Measurements from ENCODE around the gene ADGRF1.
A peak's percentile ranks its signal among the peaks of the same experiment; 100 is the strongest.
"Not testable (repeated sequence)": the region's sequence is repeated elsewhere in the genome, so short reads cannot be mapped to it uniquely, and the experiment has no call there.

Gene ADGRF1

DNA sequence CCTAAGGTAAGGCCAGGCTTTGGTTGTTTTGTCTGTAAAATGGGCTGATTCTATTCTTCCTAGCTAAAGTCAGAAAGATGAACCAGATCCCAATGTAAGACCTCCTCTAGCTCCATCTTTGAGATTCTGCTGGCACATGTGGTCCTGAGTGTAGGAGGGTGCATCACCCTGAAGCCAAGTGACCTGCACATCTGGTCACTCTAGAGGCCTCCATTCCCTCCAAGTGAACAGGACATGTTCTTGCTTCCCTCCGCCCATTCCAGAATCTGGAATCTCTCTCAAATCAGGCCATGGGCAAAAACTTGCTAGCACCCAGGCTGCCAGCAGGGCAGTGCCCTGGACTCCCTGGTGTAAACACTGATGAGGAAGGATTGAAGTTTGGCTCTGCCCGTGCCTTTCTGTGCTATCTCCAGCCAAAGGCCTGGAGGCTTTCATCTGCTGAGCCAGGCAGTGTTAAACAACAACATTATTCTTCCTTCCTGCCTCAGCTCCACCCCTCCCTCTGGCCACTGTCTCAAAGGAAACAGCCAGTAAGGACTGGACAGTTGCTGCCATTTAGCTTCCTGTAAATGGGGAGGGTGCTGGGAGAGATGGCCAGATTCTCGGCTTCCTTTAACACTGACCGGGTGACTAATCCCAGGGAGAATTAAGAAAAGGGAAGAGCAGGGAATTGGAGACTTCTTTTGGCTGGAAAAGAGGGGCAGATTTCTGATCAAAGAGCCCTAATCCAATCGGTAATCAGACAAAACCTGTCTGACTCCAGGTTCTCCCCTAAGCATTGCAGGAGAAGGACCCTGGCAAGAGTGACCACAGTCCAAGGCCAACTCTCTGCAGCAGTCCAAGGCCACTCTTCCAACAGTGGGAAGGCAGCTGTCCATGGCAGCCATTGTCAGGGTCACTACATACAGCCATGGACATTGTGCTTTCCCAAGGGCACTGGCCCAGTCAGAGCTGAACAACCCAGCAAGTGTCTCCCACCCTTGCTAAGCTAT, 19.5 kb upstream of the ADGRF1 start:
- DNase-seq = no peak

DNA sequence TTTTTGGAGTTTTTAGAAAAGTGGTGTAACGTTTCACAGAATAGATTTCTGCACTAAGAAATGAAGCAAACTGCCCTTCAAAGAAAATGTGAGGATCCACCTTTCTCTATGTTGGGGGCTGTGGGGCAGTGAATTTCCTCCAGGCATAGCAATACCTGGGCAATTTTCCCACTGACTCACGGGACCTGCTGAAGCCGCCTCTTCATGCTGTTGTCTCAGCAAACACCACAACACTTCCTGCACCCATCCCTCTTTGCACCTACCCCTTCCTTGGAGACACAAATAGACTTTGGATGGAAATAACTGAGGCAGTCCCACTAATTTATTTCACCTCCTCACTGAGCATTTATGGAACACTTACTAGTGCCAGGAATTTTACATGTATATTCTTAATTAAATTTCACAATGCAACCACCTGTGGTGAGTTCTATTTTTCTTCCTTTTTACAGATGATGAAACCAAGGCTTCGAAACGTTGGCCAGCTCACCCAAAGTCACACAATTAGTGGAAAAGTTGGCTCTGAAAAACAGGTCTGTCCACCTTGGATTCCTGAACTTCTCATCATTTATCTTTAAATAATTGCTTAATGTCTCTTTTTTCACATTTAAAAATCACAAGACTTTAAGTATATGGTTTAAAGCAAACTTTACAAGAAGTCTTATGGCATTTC, 17.2 kb upstream of the ADGRF1 start:
- DNase-seq = no peak

GRCh38 chr6:47057830-47058540, 15.9 kb upstream of the ADGRF1 start:
- DNase-seq = no peak

- no peak for DNase-seq
Observed at GRCh38 chr6:47056832-47057231, 14.7 kb upstream of the ADGRF1 start.

DNA sequence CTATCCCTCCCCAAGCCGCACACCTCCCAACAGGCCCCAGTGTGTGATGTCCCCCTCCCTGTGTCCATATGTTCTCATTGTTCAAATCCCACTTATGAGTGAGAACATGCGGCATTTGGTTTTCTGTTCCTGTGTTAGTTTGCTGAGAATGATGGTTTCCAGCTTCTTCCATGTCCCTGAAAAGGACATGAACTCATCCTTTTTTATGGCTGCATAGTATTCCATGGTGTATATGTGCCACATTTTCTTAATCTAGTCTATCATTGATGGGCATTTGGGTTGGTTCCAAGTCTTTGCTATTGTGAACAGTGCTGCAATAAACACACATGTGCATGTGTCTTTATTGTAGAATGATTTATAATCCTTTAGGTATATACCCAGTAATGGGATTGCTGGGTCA, 12.2 kb upstream of the ADGRF1 start:
- DNase-seq = not testable (repeated sequence)

- DNase-seq = no peak
Observed at GRCh38 chr6:47048638-47049037, 6.5 kb upstream of the ADGRF1 start.

DNA sequence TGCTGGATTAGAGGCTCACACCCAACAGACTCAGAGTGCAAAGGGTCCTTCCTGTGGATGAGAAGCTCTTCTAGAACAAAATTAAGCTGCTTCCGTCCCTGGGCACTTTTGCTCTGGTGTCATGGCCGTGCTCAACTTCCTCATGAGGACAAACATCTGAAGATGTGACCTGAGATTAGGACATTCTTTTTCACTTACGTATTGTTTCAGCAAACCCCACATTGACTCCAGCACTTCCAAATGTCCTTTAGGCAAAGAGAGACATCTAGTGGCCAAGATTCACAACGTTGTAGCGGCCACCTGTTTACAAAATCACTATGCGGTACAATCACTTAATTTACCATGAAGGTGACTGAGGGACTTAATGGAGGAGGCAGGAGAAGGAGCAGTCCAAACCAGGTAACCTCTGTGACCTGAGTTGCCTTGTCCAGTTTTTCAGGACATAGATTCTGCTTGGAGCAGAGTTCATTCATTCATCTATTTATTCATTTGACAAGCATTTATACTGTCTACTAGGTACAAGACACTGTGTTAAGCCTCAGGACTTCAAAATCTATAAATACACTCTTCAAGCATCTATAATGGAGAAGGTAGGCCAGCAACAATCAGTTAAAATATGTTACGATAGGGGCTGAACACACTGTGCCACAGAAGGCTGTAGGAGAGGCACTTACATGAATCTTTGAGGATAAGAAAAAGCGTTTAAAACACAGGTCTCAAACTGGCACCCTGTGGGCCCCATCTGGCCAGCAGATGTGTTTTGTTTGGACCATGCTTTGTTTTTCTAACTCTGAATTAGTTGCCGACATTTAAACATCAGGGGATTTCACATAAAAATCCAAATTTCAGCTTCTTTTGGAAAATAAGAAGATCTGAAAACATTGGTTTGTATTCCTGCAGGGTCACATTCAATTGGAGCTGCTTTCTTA, 5.6 kb upstream of the ADGRF1 start:
- DNase-seq = peak; percentile 29

DNA sequence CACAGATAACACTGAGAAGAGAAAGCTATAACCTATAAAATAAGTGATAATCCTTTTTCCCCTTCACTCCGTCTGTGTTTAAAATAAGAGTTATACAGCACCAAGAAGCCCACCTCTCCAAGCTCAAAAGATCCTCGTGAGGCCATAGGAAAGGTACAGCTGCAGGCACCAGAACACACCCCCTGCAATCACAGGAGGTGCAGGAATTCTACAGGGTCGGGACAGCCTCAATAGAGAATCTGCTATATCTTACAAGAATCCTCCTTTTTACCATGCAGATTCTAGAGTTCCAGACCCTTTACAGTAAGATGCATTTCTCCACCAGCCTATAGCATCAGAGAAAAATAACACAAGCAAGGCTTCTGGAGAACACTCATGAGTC, 5.0 kb upstream of the ADGRF1 start:
- DNase-seq = no peak

GRCh38 chr6:47044397-47044796, 2.3 kb upstream of the ADGRF1 start:
- DNase-seq = no peak

- DNase-seq = no peak
Observed at GRCh38 chr6:47043286-47043685, 1.2 kb upstream of the ADGRF1 start.

DNA sequence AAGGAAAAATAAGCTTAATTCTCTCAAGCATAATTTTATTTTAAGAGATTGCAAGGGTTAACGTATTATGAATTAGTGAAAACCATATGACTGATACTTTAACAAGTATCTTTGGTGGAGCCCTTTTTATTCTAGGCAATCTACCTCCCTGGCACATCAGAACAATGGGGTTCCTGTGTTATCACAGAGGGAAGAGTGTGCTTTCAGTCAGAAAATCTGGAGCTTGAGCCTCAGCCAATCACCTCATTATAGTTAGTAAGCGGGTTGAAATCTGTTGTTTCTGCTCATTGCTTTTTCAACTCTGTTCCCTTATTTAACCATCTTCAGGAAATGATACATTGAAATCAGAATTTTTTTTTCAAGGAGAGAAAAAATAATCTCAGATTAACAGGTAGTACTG, 391 bp downstream of the ADGRF1 start:
- no peak for DNase-seq

DNA sequence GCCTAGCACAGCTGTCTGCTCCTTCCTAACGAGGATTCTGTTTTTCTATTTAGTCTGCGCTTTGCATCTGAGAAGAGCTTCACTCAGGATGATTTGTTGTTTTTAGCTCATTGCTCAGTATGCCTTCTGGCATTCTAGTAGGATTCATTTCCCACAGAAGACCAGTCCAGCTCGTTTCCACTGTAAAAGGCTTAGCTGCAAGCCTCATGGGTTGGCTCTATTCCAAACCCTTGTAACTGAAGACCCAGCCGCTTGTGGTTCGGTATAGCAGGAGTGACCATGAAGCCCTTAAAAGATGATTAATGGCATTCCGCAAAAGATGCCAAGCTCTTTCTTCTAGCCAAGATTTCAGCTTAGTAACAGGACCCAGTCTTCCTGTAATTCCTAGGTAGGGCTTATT, 7.2 kb downstream of the ADGRF1 start:
- no peak for DNase-seq

GRCh38 chr6:47034421-47034820, 7.7 kb downstream of the ADGRF1 start:
- DNase-seq = no peak

- no peak for DNase-seq
Observed at GRCh38 chr6:47032974-47033765, 9.0 kb downstream of the ADGRF1 start.

DNA sequence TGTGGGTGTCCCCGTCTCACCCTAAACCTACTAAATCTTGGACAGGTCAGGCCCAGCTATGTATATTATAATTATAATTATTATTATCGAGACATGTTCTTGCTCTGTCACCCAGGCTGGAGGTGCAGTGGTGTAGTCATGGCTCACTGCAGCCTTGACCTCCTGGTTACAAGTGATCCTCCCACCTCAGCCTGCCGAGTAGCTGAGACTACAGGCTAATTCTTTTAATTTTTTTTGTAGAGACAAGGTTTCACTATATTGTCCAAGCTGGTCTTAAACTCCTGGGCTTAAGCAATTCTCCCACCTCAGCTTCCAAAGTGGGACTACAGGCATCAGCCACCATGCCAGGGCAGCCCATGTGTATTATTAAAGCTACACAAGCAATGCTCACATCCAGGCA, 10.5 kb downstream of the ADGRF1 start:
- no peak for DNase-seq

DNA sequence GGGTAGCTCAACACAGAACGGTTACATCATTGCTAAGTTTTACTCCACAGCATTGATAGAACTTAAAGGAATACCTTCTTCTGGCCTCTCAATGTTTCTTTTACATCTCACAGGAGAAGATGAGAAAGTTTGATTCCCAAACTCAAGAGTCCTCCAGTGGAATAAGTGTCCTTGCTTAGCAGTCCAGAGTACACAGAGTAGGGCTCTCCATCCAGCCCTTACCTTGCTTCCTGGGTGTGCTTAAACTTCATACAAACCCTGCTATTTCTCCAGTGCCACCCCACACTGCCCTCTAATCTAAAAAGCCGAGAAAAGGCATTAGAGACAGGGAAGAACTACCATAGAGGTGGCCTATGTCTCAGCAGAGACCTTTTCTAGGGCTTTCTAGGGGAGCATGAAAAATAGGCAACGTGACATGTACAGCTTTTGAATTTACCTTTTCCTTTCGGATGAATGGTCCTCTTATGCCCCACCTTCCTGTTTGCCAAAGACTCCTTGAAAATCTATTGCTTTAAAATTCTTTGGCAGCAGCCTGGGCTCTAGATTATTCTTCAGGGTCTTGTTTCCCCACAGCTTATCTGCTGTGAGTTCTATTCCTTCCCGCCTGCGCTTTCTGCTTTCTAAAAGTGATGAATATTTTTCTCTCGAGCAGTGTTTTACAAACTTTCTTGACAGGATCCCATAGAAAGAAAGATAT, 12.1 kb downstream of the ADGRF1 start:
- DNase-seq = no peak

DNA sequence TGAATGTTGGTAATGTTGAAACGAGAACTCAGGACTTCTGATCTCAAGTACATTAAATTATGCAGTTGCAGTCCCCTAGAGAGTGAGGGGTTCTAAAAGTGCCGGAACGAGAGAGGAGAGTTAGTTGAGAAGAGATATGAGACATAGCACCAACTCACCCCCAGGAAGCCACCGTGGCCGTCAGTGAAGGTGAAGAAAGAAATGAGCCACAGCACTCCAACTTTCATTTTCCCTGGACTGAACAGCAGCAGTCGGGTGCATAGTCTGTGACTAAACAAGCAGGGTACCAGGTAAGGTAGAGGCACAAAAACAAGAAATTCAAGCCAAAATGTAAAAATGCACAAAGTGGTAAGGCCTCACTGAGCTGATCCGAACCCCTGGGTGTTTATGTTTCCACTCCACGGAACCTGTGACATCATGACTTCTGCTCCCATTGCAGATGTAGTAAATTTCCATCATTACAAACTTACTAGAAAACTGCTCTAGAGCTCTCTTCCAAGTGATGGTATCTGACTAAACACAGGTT, 13.2 kb downstream of the ADGRF1 start:
- no peak for DNase-seq

GRCh38 chr6:47027315-47027714, 14.8 kb downstream of the ADGRF1 start:
- DNase-seq = no peak

GRCh38 chr6:47026679-47027078, 15.5 kb downstream of the ADGRF1 start:
- DNase-seq = no peak

GRCh38 chr6:47023573-47023972, 18.6 kb downstream of the ADGRF1 start:
- DNase-seq = no peak

- DNase-seq = no peak
Observed at GRCh38 chr6:47022191-47022590, 19.9 kb downstream of the ADGRF1 start.

Measured in CD4-positive, alpha-beta T cell treated with Interleukin-10 for 1 hour (primary cell).